Skeletal muscle tissue (tissue), 4 donors: Measurements from ENCODE around the gene NDUFA11. TPM values are rescaled to one million over a fixed set of nuclear protein-coding genes. Genes with fewer than 3 reads are reported as not detected.
A peak's percentile ranks its signal among the peaks of the same experiment; 100 is the strongest.

Experiments
- H3K27ac ChIP-seq: one replicate; pipeline ENCODE4 v1.7.0; 2013; ENCODE audit warnings: mild to moderate bottlenecking, low read depth, low read length, inconsistent platforms
- H3K27me3 ChIP-seq, 3 donors: one replicate each; pipeline ENCODE4 v1.7.0; 2013; ENCODE audit warnings: low read length in 3 of 3; ENCODE audit not compliant: control insufficient read depth in 3 of 3, insufficient read depth in 3 of 3
- H3K36me3 ChIP-seq, 3 donors: one replicate each; pipeline ENCODE4 v1.7.0; 2013; ENCODE audit warnings: low read length in 3 of 3; ENCODE audit not compliant: control insufficient read depth in 3 of 3, insufficient read depth in 3 of 3
- H3K4me1 ChIP-seq, 3 donors: one replicate each; pipeline ENCODE4 v1.7.0; 2013; ENCODE audit warnings: low read length in 3 of 3, mild to moderate bottlenecking in 3 of 3; ENCODE audit not compliant: control insufficient read depth in 3 of 3, insufficient read depth in 3 of 3
- H3K4me3 ChIP-seq, 3 donors: one replicate each; pipeline ENCODE4 v1.7.0; 2013; ENCODE audit warnings: low read length in 3 of 3
- H3K9ac ChIP-seq, 3 donors: one replicate each; pipeline ENCODE4 v1.7.0; 2013; ENCODE audit warnings: low read length in 3 of 3, mild to moderate bottlenecking in 3 of 3, moderate library complexity in 2 of 3, low read depth in 1 of 3
- H3K9me3 ChIP-seq, 3 donors: one replicate each; pipeline ENCODE4 v1.7.0; 2013; ENCODE audit warnings: low read length in 3 of 3; ENCODE audit not compliant: control insufficient read depth in 3 of 3
- total RNA-seq: library from RNA; depleted of rRNA; stranded (reverse); fragments of >200 nt; gene quantifications from one replicate; pipeline ENCODE4 v1.2.3, GENCODE V29; 2014
- donor health status: Osteomylitis.

Gene NDUFA11
- total RNA-seq, 1 donor from 2014 or later = 202 TPM

- no peak overlapping the region for H3K27ac ChIP-seq
- H3K36me3 ChIP-seq = peaks cover 10 to 27% (median 14%) of the 10 kb centered on the region in 3 donors
- no peak overlapping the region for H3K9ac ChIP-seq
- no peak overlapping the region for H3K4me3 ChIP-seq
- no peaks in the 10 kb centered on the region for H3K9me3 ChIP-seq
- no peaks in the 10 kb centered on the region for H3K27me3 ChIP-seq
- H3K4me1 ChIP-seq = peaks cover 26 to 44% (median 36%) of the 10 kb centered on the region in 3 donors
These were observed 39.5 kb upstream of the NDUFA11 start for GRCh38 chr19:5943045-5943444.

GRCh38 chr19:5941673-5942072, 38.1 kb upstream of the NDUFA11 start:
- peaks cover 19 to 38% (median 27%) of the 10 kb centered on the region in 3 donors for H3K4me1 ChIP-seq
- no peak overlapping the region for H3K27ac ChIP-seq
- peaks cover 18 to 38% (median 19%) of the 10 kb centered on the region in 3 donors for H3K36me3 ChIP-seq
- H3K4me3 ChIP-seq = no peak overlapping the region
- no peaks in the 10 kb centered on the region for H3K27me3 ChIP-seq
- no peaks in the 10 kb centered on the region for H3K9me3 ChIP-seq
- no peak overlapping the region for H3K9ac ChIP-seq

- Histone ChIP-seq H3K4me3 (no peak overlapping the region), H3K4me1 (peaks cover 24 to 41% (median 24%) of the 10 kb centered on the region in 3 donors), H3K9me3 (no peaks in the 10 kb centered on the region), H3K9ac (peak overlapping the region in 2 of 3 donors; percentile 33 to 57), H3K27ac (no peak overlapping the region), H3K27me3 (no peaks in the 10 kb centered on the region), H3K36me3 (peaks cover 21 to 44% (median 30%) of the 10 kb centered on the region in 3 donors)
These were observed 36.9 kb upstream of the NDUFA11 start for GRCh38 chr19:5940260-5941208.

- Histone ChIP-seq H3K36me3 (peaks cover 27 to 54% (median 31%) of the 10 kb centered on the region in 3 donors), H3K4me1 (peaks cover 19 to 42% (median 30%) of the 10 kb centered on the region in 3 donors), H3K27ac (no peak overlapping the region)
These were observed 34.0 kb upstream of the NDUFA11 start for GRCh38 chr19:5937550-5937949.

GRCh38 chr19:5936292-5936592, 32.7 kb upstream of the NDUFA11 start:
- H3K27me3 ChIP-seq = no peaks in the 10 kb centered on the region
- peaks cover 16 to 33% (median 30%) of the 10 kb centered on the region in 3 donors for H3K4me1 ChIP-seq
- H3K9me3 ChIP-seq = no peaks in the 10 kb centered on the region
- H3K36me3 ChIP-seq = peaks cover 30 to 58% (median 33%) of the 10 kb centered on the region in 3 donors
- H3K27ac ChIP-seq = no peak overlapping the region
- H3K4me3 ChIP-seq = no peak overlapping the region
- no peak overlapping the region for H3K9ac ChIP-seq

More at GRCh38 chr19:5937550-5937949, 34.0 kb upstream of the NDUFA11 start:
- Histone ChIP-seq H3K9ac (no peak overlapping the region), H3K27me3 (no peaks in the 10 kb centered on the region), H3K9me3 (no peaks in the 10 kb centered on the region), H3K4me3 (no peak overlapping the region)

GRCh38 chr19:5935473-5936291, 32.1 kb upstream of the NDUFA11 start:
- no peaks in the 10 kb centered on the region for H3K9me3 ChIP-seq
- peak overlapping the region in 1 of 3 donors; percentile 30 for H3K4me3 ChIP-seq
- H3K27me3 ChIP-seq = no peaks in the 10 kb centered on the region
- H3K36me3 ChIP-seq = peaks cover 31 to 58% (median 33%) of the 10 kb centered on the region in 3 donors
- H3K27ac ChIP-seq = peak overlapping the region; percentile 30
- H3K9ac ChIP-seq = peak overlapping the region in 1 of 3 donors; percentile 16
- H3K4me1 ChIP-seq = peaks cover 12 to 27% (median 26%) of the 10 kb centered on the region in 3 donors

- Histone ChIP-seq H3K4me3 (peak overlapping the region in 1 of 3 donors; percentile 30), H3K4me1 (peaks cover 10 to 20% (median 18%) of the 10 kb centered on the region in 3 donors), H3K27me3 (no peaks in the 10 kb centered on the region), H3K36me3 (peaks cover 33 to 57% (median 36%) of the 10 kb centered on the region in 3 donors), H3K9me3 (no peaks in the 10 kb centered on the region), H3K27ac (no peak overlapping the region), H3K9ac (no peak overlapping the region)
These were observed 31.3 kb upstream of the NDUFA11 start for GRCh38 chr19:5934774-5935472.

- no peaks in the 10 kb centered on the region for H3K9me3 ChIP-seq
- H3K4me3 ChIP-seq = no peak overlapping the region
- no peak overlapping the region for H3K9ac ChIP-seq
- no peak overlapping the region for H3K27ac ChIP-seq
- peaks cover 39 to 59% (median 45%) of the 10 kb centered on the region in 3 donors for H3K36me3 ChIP-seq
- H3K27me3 ChIP-seq = no peaks in the 10 kb centered on the region
- peaks cover 9 to 16% (median 15%) of the 10 kb centered on the region in 3 donors for H3K4me1 ChIP-seq
These were observed 30.4 kb upstream of the NDUFA11 start for GRCh38 chr19:5934069-5934401.

- Histone ChIP-seq H3K9me3 (no peaks in the 10 kb centered on the region), H3K4me3 (no peak overlapping the region), H3K4me1 (peaks cover 9 to 16% (median 15%) of the 10 kb centered on the region in 3 donors), H3K9ac (no peak overlapping the region), H3K27me3 (no peaks in the 10 kb centered on the region), H3K27ac (no peak overlapping the region), H3K36me3 (peaks cover 43 to 63% (median 50%) of the 10 kb centered on the region in 3 donors)
These were observed 29.9 kb upstream of the NDUFA11 start for GRCh38 chr19:5933391-5934068.
